ENCODE data around the gene MAPKAPK3. TPM values are rescaled to one million over a fixed set of nuclear protein-coding genes. Genes with fewer than 3 reads are reported as not detected.

MAPKAPK3 gene
- total and polyA plus RNA-seq, 2 experiments from 2014 or later: 77.3 to 94.7 TPM

DNA sequence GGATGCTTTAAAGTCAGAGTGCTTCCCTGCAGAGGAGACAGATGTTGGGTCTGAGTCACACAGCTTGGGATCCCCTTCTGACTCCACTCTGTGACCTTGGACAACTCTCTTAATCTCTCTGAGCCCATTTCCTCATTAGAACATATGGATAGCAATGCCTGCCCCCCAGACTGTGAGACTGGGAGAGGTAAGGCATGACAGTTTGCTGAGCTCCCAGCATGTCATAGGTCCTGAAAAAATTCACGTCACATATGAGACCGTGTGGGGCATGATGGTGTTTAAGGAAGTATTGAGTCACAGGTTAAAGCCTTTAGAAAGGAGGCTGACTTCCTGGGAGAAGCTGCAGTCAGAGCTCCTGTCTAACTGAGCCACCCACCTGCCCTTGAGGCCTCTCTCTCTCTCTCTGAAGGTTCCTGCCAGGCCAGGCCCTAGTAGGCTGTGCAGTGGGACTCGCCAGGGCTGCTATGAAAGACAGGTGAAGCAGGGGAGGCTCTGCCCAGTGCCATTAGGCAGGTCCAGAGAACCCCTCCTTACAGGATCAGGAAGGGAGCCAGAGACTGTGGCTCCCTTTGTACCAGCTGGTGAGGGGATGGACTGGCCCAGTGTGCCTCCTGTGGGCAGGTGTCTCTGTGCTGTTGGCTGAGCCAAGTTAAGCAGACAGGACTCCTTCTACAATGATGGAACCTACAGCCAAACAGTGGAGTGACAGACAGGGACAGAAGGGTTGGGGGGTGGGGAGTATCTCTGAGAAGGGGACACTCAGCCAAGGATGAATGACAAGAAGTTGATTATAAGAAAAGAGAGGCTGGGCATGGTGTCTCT is 38.3 kb downstream of the MAPKAPK3 start:
- no peaks in the 10 kb centered on the region for H3K9me3 ChIP-seq (ENCODE audit: low read depth)
- peaks cover 12% of the 10 kb centered on the region for H3K4me1 ChIP-seq (ENCODE audit: low read depth)
- no peak overlapping the region for H3K27ac ChIP-seq
- H3K36me3 ChIP-seq: no peaks in the 10 kb centered on the region
- TF ChIP-seq, protein P1, sequence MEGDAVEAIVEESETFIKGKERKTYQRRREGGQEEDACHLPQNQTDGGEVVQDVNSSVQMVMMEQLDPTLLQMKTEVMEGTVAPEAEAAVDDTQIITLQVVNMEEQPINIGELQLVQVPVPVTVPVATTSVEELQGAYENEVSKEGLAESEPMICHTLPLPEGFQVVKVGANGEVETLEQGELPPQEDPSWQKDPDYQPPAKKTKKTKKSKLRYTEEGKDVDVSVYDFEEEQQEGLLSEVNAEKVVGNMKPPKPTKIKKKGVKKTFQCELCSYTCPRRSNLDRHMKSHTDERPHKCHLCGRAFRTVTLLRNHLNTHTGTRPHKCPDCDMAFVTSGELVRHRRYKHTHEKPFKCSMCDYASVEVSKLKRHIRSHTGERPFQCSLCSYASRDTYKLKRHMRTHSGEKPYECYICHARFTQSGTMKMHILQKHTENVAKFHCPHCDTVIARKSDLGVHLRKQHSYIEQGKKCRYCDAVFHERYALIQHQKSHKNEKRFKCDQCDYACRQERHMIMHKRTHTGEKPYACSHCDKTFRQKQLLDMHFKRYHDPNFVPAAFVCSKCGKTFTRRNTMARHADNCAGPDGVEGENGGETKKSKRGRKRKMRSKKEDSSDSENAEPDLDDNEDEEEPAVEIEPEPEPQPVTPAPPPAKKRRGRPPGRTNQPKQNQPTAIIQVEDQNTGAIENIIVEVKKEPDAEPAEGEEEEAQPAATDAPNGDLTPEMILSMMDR (IDR thresholded peaks at IDR 0.05; ENCODE audit: low read depth, low read length): no peak
- no peak overlapping the region for H3K4me3 ChIP-seq
- no peaks in the 10 kb centered on the region for H3K27me3 ChIP-seq
- DNase-seq (ENCODE audit: low read depth in 1 of 2, low spot score in 1 of 2): no peak

GRCh38 chr3:50656417-50657195 is 39.7 kb downstream of the MAPKAPK3 start:
- no peak overlapping the region for H3K27ac ChIP-seq
- TF ChIP-seq, protein P1 (IDR thresholded peaks at IDR 0.05; ENCODE audit: low read depth, low read length): no peak
- no peak overlapping the region for H3K4me3 ChIP-seq
- no peaks in the 10 kb centered on the region for H3K9me3 ChIP-seq (ENCODE audit: low read depth)
- no peak for DNase-seq (ENCODE audit: low read depth in 1 of 2, low spot score in 1 of 2)
- H3K36me3 ChIP-seq: no peaks in the 10 kb centered on the region
- no peaks in the 10 kb centered on the region for H3K27me3 ChIP-seq
- H3K4me1 ChIP-seq (ENCODE audit: low read depth): peaks cover 7% of the 10 kb centered on the region

- no peaks in the 10 kb centered on the region for H3K9me3 ChIP-seq (ENCODE audit: low read depth)
- no peaks in the 10 kb centered on the region for H3K27me3 ChIP-seq
- H3K4me1 ChIP-seq (ENCODE audit: low read depth): peaks cover under 1% of the 10 kb centered on the region
- TF ChIP-seq, protein P1 (IDR thresholded peaks at IDR 0.05; ENCODE audit: low read depth, low read length): no peak
- H3K36me3 ChIP-seq: no peaks in the 10 kb centered on the region
- DNase-seq (ENCODE audit: low read depth in 1 of 2, low spot score in 1 of 2): no peak
- H3K4me3 ChIP-seq: no peak overlapping the region
- H3K27ac ChIP-seq: no peak overlapping the region
Observed at GRCh38 chr3:50657407-50657806, 40.5 kb downstream of the MAPKAPK3 start.

- Histone ChIP-seq H3K27me3 (no peaks in the 10 kb centered on the region), H3K4me3 (no peak overlapping the region), H3K9me3 (ENCODE audit: low read depth) (no peaks in the 10 kb centered on the region), H3K27ac (no peak overlapping the region), H3K4me1 (ENCODE audit: low read depth) (no peaks in the 10 kb centered on the region), H3K36me3 (no peaks in the 10 kb centered on the region)
- TF ChIP-seq, protein P1 (IDR thresholded peaks at IDR 0.05; ENCODE audit: low read depth, low read length): no peak
- no peak for DNase-seq (ENCODE audit: low read depth in 1 of 2, low spot score in 1 of 2)
Observed at GRCh38 chr3:50657816-50658215, 40.9 kb downstream of the MAPKAPK3 start.

GRCh38 chr3:50658416-50658815 is 41.5 kb downstream of the MAPKAPK3 start:
- Histone ChIP-seq H3K9me3 (ENCODE audit: low read depth) (no peaks in the 10 kb centered on the region), H3K27ac (no peak overlapping the region), H3K27me3 (no peaks in the 10 kb centered on the region), H3K4me3 (no peak overlapping the region), H3K36me3 (no peaks in the 10 kb centered on the region), H3K4me1 (ENCODE audit: low read depth) (no peaks in the 10 kb centered on the region)
- TF ChIP-seq, protein P1 (IDR thresholded peaks at IDR 0.05; ENCODE audit: low read depth, low read length): no peak
- no peak for DNase-seq (ENCODE audit: low read depth in 1 of 2, low spot score in 1 of 2)
